Ovary (tissue), 3 donors: ENCODE measurements around the gene ZNF629.

Source experiments
- CTCF ChIP-seq, 3 donors: fragments of 450-650 bp in 2 of 3; fragments of 200-600 bp in 1 of 3; IDR thresholded peaks; one replicate each; pipeline versions ENCODE4 v1.5.1 to v1.8.0; 2016 to 2022; ENCODE audit warnings: antibody characterized with exemption in 3 of 3, mild to moderate bottlenecking in 1 of 3
- EP300 ChIP-seq: sonication (generic); formaldehyde crosslinking; IDR thresholded peaks from one replicate; pipeline ENCODE4 v1.6.1; 2017; ENCODE audit warnings: antibody characterized with exemption
- POLR2A ChIP-seq: fragments of 450-650 bp; IDR thresholded peaks from one replicate; pipeline ENCODE4 v1.6.1; 2017; ENCODE audit warnings: antibody characterized with exemption, mild to moderate bottlenecking, moderate library complexity
- donor health status: DM: no; HTN: no; CAD: no.

DNA sequence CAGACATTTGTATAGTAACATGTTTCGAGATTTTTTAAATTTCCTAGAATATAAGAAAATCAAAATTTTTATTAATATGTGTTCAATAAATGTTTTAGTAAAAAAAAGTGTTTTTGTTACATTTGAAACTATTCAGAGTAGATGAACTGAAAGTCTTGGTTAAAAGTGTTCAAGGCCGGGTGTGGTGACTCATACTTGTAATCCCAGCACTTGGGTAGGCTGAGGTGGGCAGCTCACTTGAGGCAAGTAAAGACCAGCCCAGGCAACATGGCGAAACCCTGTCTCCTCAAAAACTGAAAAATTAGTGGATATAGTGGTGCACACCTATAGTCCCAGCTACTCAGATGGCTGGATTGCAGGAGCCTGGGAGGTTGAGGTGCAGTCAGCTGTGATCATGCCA is 55.6 kb downstream of the ZNF629 start:
- no peak for TF ChIP-seq POLR2A
- no peak for TF ChIP-seq CTCF (IDR thresholded peaks at IDR 0.05)
- TF ChIP-seq EP300: no peak
